Fibroblast of lung (primary cell): ENCODE data around the gene FCER1G. TPM values are rescaled to one million over a fixed set of nuclear protein-coding genes. Genes with fewer than 3 reads are reported as not detected.

Experiments
- DNase-seq, 2 donors: peaks; one replicate each; pipeline versions ENCODE4 v3.0.0 to v3.0.0-alpha.2; 2010; ENCODE audit warnings: low read depth in 2 of 2
- H2AFZ ChIP-seq: 2 replicates; pipeline ENCODE4 v1.5.1; 2012; ENCODE audit warnings: low read length, control low read depth, inconsistent platforms
- H3K27ac ChIP-seq: 2 replicates; pipeline ENCODE4 v1.5.1; 2011; ENCODE audit warnings: low read length, control low read depth; ENCODE audit not compliant: insufficient read depth
- H3K27me3 ChIP-seq: 2 replicates; pipeline ENCODE4 v1.5.1; 2011; ENCODE audit warnings: mild to moderate bottlenecking, low read length; ENCODE audit not compliant: control insufficient read depth, insufficient read depth
- H3K36me3 ChIP-seq: 2 replicates; pipeline ENCODE4 v1.5.1; 2011; ENCODE audit warnings: low read length; ENCODE audit not compliant: control insufficient read depth, insufficient read depth
- H3K4me1 ChIP-seq: 2 replicates; pipeline ENCODE4 v1.5.1; 2011; ENCODE audit warnings: low read length; ENCODE audit not compliant: control insufficient read depth, insufficient read depth; ENCODE audit errors: extremely low read depth
- H3K4me2 ChIP-seq: 2 replicates; pipeline ENCODE4 v1.5.1; 2011; ENCODE audit warnings: low read length, control low read depth; ENCODE audit not compliant: insufficient read depth; ENCODE audit errors: extremely low read depth
- H3K4me3 ChIP-seq, 4 experiments: fragments of 200-600 bp in 1 of 4; sonication (generic) in 1 of 4; replicated peaks in 1 of 4; 2 replicates each; pipeline ENCODE4 v1.5.1; 2011 to 2016; ENCODE audit warnings: low read length in 4 of 4, low read depth in 3 of 4, mild to moderate bottlenecking in 3 of 4, control low read depth in 2 of 4, inconsistent platforms in 1 of 4, mixed read lengths in 1 of 4; ENCODE audit not compliant: insufficient read depth in 1 of 4; ENCODE audit errors: control extremely low read depth in 1 of 4
- H3K79me2 ChIP-seq: 2 replicates; pipeline ENCODE4 v1.5.1; 2012; ENCODE audit warnings: mild to moderate bottlenecking, low read length, inconsistent platforms; ENCODE audit not compliant: control insufficient read depth, insufficient read depth
- H3K9ac ChIP-seq: 2 replicates; pipeline ENCODE4 v1.5.1; 2011; ENCODE audit warnings: mild to moderate bottlenecking, low read length, control low read depth; ENCODE audit not compliant: insufficient read depth
- H3K9me3 ChIP-seq: 2 replicates; pipeline ENCODE4 v1.5.1; 2012; ENCODE audit warnings: low read depth, low read length; ENCODE audit not compliant: control insufficient read depth, insufficient read depth
- H4K20me1 ChIP-seq: 2 replicates; pipeline ENCODE4 v1.5.1; 2011; ENCODE audit warnings: low read length; ENCODE audit not compliant: control insufficient read depth, insufficient read depth; ENCODE audit errors: extremely low read depth
- EZH2 ChIP-seq: IDR thresholded peaks from 2 replicates; pipeline ENCODE4 v1.5.1; 2012; ENCODE audit warnings: low read length, control low read depth, mild to moderate bottlenecking; ENCODE audit errors: missing control alignments
- polyA plus RNA-seq, 2 donors: library from polyadenylated mRNA; depleted of rRNA in 1 of 2; stranded (reverse) in 1 of 2; unstranded in 1 of 2; fragments of >200 nt; gene quantifications; 2 replicates each; pipeline ENCODE4 v1.2.1, GENCODE V29; 2011 to 2012; ENCODE audit warnings: missing spikeins in 1 of 2
- total RNA-seq: library from RNA; depleted of rRNA; stranded (reverse); fragments of >200 nt; gene quantifications from 2 replicates; pipeline ENCODE4 v1.2.1, GENCODE V29; 2014
- TF ChIP-seq, protein P1 (sequence below), 2 donors: IDR thresholded peaks in 1 of 2; conservative IDR thresholded peaks in 1 of 2; 1 replicate in 1 of 2; 2 replicates in 1 of 2; pipeline ENCODE4 v1.5.1; 2011 to 2012; ENCODE audit warnings: low read length in 2 of 2, control low read depth in 1 of 2, inconsistent platforms in 1 of 2, low read depth in 1 of 2, mild to moderate bottlenecking in 1 of 2

The FCER1G gene
- total and polyA plus RNA-seq, 2 donors (not counting 1 experiment from before 2014, with no cell fraction given), result 0.85 TPM; not detected in 1

DNA sequence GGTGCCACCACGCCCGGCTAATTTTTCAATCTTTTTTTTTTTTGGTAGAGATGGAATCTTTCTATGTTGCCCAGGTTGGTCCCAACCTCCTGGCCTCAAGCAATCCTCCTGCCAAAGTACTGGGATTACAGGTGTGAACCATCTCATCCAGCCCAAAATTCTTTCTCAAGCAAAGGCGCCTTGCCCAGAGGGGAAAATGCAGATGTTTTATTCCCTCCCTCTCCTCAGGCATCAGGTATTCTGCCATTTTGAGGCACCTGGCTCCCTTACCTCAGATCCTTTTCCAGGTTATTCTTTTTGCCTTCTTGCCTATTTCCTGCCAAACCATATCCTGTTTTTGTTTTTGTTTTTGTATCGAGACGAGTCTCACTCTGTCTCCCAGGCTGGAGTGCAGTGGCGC, 26.7 kb upstream of the FCER1G start:
- Histone ChIP-seq H3K79me2 (no peaks in the 10 kb centered on the region), H3K4me2 (no peak overlapping the region), H3K36me3 (peaks cover 9% of the 10 kb centered on the region), H3K27me3 (no peaks in the 10 kb centered on the region), H3K27ac (no peak overlapping the region), H4K20me1 (no peaks in the 10 kb centered on the region), H3K9ac (no peak overlapping the region), H3K9me3 (no peaks in the 10 kb centered on the region), H3K4me1 (peaks cover 2% of the 10 kb centered on the region), H3K4me3 (no peak overlapping the region), H2AFZ (no peak overlapping the region)
- TF ChIP-seq EZH2, result no peak
- TF ChIP-seq, protein P1, sequence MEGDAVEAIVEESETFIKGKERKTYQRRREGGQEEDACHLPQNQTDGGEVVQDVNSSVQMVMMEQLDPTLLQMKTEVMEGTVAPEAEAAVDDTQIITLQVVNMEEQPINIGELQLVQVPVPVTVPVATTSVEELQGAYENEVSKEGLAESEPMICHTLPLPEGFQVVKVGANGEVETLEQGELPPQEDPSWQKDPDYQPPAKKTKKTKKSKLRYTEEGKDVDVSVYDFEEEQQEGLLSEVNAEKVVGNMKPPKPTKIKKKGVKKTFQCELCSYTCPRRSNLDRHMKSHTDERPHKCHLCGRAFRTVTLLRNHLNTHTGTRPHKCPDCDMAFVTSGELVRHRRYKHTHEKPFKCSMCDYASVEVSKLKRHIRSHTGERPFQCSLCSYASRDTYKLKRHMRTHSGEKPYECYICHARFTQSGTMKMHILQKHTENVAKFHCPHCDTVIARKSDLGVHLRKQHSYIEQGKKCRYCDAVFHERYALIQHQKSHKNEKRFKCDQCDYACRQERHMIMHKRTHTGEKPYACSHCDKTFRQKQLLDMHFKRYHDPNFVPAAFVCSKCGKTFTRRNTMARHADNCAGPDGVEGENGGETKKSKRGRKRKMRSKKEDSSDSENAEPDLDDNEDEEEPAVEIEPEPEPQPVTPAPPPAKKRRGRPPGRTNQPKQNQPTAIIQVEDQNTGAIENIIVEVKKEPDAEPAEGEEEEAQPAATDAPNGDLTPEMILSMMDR (conservative IDR thresholded peaks at IDR 0.05 in 1 of 2, IDR thresholded peaks at IDR 0.05 in 1 of 2; ENCODE audit: low read depth in 1 of 2, low read length in 2 of 2), result no peak
- no peak for DNase-seq

DNA sequence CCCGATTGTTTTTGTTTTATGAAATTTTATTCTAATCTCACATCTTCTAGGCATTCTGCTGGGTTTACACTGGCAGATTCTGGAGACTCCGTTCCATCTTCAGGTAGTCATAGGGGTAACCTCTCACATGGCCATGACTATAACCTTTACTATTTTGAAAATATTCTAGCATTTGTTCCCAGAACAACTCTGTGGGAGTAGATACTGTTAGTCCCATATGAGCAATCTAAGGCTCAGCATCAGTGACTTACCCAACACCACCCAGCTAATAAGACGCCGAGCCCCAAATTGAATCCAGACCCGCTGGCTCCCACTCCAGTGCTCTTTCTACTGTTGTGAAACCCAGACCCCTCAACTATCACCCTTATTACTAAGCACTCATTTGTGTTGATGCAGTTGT, 26.1 kb upstream of the FCER1G start:
- H3K4me2 ChIP-seq, result no peak overlapping the region
- no peak overlapping the region for H3K4me3 ChIP-seq
- H2AFZ ChIP-seq, result no peak overlapping the region
- no peaks in the 10 kb centered on the region for H3K79me2 ChIP-seq
- H4K20me1 ChIP-seq, result no peaks in the 10 kb centered on the region
- H3K36me3 ChIP-seq, result peaks cover 14% of the 10 kb centered on the region
- H3K4me1 ChIP-seq, result peaks cover 2% of the 10 kb centered on the region
- TF ChIP-seq, protein P1 (conservative IDR thresholded peaks at IDR 0.05 in 1 of 2, IDR thresholded peaks at IDR 0.05 in 1 of 2; ENCODE audit: low read depth in 1 of 2, low read length in 2 of 2), result no peak
- no peak for TF ChIP-seq EZH2
- no peaks in the 10 kb centered on the region for H3K27me3 ChIP-seq
- no peak overlapping the region for H3K27ac ChIP-seq
- H3K9me3 ChIP-seq, result no peaks in the 10 kb centered on the region
- H3K9ac ChIP-seq, result no peak overlapping the region
- DNase-seq, result no peak

DNA sequence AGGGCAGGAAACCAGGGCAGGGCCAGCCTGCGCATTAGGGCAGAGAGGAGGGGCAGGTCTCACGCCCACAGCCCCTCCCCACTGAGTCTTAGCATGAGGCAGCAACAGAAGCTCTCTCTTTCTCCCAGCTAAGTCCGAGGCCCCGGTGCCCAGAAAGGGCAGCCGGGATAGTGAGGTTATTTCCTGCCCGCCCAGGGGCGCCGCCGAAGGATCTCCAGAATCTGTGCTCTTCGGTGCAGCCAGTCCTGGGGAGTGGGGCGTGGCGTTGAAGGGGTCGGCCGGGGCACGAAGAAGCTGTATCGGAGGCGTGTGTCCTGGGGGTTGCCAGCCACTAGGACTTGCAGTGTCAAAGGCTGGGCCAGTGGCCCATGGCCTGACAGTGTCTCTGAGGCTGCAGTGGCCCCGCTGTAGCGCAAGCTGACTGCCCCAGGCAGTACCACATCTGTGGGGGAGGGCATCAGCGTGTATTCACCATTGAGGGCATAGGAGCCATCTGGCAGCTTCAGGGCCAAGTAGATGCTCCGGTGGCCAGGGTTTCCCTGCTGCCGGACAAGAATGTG, 24.1 kb upstream of the FCER1G start:
- Histone ChIP-seq H4K20me1 (no peaks in the 10 kb centered on the region), H3K4me2 (no peak overlapping the region), H3K27me3 (no peaks in the 10 kb centered on the region), H3K79me2 (peaks cover under 1% of the 10 kb centered on the region), H3K36me3 (peaks cover 14% of the 10 kb centered on the region), H3K9ac (no peak overlapping the region), H3K4me1 (no peaks in the 10 kb centered on the region), H3K27ac (no peak overlapping the region), H3K9me3 (no peaks in the 10 kb centered on the region), H3K4me3 (no peak overlapping the region), H2AFZ (no peak overlapping the region)
- no peak for TF ChIP-seq EZH2
- TF ChIP-seq, protein P1 (conservative IDR thresholded peaks at IDR 0.05 in 1 of 2, IDR thresholded peaks at IDR 0.05 in 1 of 2; ENCODE audit: low read depth in 1 of 2, low read length in 2 of 2), result no peak
- DNase-seq, result no peak
